BE2C (cell line): ENCODE data around the gene TTLL7.

Source experiments
- DNase-seq: peaks from one replicate; pipeline ENCODE4 v3.0.0-alpha.2; 2020
- H3K27me3 ChIP-seq: fragments of 250-450 bp; sonication (Bioruptor Pico); 2 replicates; pipeline ENCODE4 v1.5.1; 2020; ENCODE audit warnings: mild to moderate bottlenecking
- H3K36me3 ChIP-seq: fragments of 250-450 bp; sonication (Bioruptor Pico); 2 replicates; pipeline ENCODE4 v1.5.1; 2020; ENCODE audit warnings: mild to moderate bottlenecking
- H3K4me1 ChIP-seq: fragments of 250-450 bp; sonication (Bioruptor Pico); 2 replicates; pipeline ENCODE4 v1.5.1; 2020
- H3K4me3 ChIP-seq: 2 replicates; pipeline ENCODE4 v1.5.1; 2011; ENCODE audit warnings: low read depth, low read length
- H3K9me3 ChIP-seq: fragments of 250-450 bp; sonication (Bioruptor Pico); 2 replicates; pipeline ENCODE4 v1.5.1; 2020
- CTCF ChIP-seq: IDR thresholded peaks from 2 replicates; pipeline ENCODE4 v1.5.1; 2012; ENCODE audit warnings: mild to moderate bottlenecking, low read depth, low read length

TTLL7 gene

GRCh38 chr1:83912876-83913275 lies 86.1 kb downstream of the TTLL7 start:
- no peak for DNase-seq
- no peaks in the 10 kb centered on the region for H3K4me1 ChIP-seq
- no peaks in the 10 kb centered on the region for H3K27me3 ChIP-seq
- TF ChIP-seq CTCF, result no peak
- no peaks in the 10 kb centered on the region for H3K9me3 ChIP-seq
- H3K4me3 ChIP-seq, result no peak overlapping the region
- no peaks in the 10 kb centered on the region for H3K36me3 ChIP-seq

GRCh38 chr1:83910461-83910860 lies 88.5 kb downstream of the TTLL7 start:
- no peak overlapping the region for H3K4me3 ChIP-seq
- TF ChIP-seq CTCF, result no peak

GRCh38 chr1:83909687-83910086 lies 89.2 kb downstream of the TTLL7 start:
- Histone ChIP-seq H3K4me3 (no peak overlapping the region), H3K4me1 (no peaks in the 10 kb centered on the region), H3K27me3 (no peaks in the 10 kb centered on the region), H3K9me3 (no peaks in the 10 kb centered on the region), H3K36me3 (no peaks in the 10 kb centered on the region)
- TF ChIP-seq CTCF, result no peak
- DNase-seq, result no peak

More at GRCh38 chr1:83910461-83910860, 88.5 kb downstream of the TTLL7 start:
- Histone ChIP-seq H3K4me1 (no peaks in the 10 kb centered on the region), H3K27me3 (no peaks in the 10 kb centered on the region), H3K9me3 (no peaks in the 10 kb centered on the region), H3K36me3 (no peaks in the 10 kb centered on the region)
- no peak for DNase-seq

GRCh38 chr1:83905315-83905907 lies 93.5 kb downstream of the TTLL7 start:
- H3K9me3 ChIP-seq, result no peaks in the 10 kb centered on the region
- no peaks in the 10 kb centered on the region; the same call in 1 of the 2 replicates for H3K36me3 ChIP-seq
- no peaks in the 10 kb centered on the region for H3K4me1 ChIP-seq
- TF ChIP-seq CTCF, result peak; percentile 51
- H3K27me3 ChIP-seq, result no peaks in the 10 kb centered on the region
- no peak overlapping the region for H3K4me3 ChIP-seq
- DNase-seq, result no peak

GRCh38 chr1:83901547-83902155 lies 97.3 kb downstream of the TTLL7 start:
- no peak overlapping the region for H3K4me3 ChIP-seq
- TF ChIP-seq CTCF, result no peak
- H3K9me3 ChIP-seq, result no peaks in the 10 kb centered on the region
- H3K36me3 ChIP-seq, result no peaks in the 10 kb centered on the region; the same call in 1 of the 2 replicates
- no peaks in the 10 kb centered on the region for H3K27me3 ChIP-seq
- H3K4me1 ChIP-seq, result no peaks in the 10 kb centered on the region
- DNase-seq, result no peak

GRCh38 chr1:83900524-83900923 lies 98.4 kb downstream of the TTLL7 start:
- H3K36me3 ChIP-seq, result no peaks in the 10 kb centered on the region; the same call in 1 of the 2 replicates
- TF ChIP-seq CTCF, result no peak
- no peak for DNase-seq
- H3K9me3 ChIP-seq, result no peaks in the 10 kb centered on the region
- H3K4me3 ChIP-seq, result no peak overlapping the region
- H3K27me3 ChIP-seq, result no peaks in the 10 kb centered on the region
- H3K4me1 ChIP-seq, result no peaks in the 10 kb centered on the region
